Measurements from ENCODE around the gene AJAP1.

- TF ChIP-seq, protein P1, sequence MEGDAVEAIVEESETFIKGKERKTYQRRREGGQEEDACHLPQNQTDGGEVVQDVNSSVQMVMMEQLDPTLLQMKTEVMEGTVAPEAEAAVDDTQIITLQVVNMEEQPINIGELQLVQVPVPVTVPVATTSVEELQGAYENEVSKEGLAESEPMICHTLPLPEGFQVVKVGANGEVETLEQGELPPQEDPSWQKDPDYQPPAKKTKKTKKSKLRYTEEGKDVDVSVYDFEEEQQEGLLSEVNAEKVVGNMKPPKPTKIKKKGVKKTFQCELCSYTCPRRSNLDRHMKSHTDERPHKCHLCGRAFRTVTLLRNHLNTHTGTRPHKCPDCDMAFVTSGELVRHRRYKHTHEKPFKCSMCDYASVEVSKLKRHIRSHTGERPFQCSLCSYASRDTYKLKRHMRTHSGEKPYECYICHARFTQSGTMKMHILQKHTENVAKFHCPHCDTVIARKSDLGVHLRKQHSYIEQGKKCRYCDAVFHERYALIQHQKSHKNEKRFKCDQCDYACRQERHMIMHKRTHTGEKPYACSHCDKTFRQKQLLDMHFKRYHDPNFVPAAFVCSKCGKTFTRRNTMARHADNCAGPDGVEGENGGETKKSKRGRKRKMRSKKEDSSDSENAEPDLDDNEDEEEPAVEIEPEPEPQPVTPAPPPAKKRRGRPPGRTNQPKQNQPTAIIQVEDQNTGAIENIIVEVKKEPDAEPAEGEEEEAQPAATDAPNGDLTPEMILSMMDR (IDR thresholded peaks at IDR 0.05), result no peak
- TF ChIP-seq POLR2A (IDR thresholded peaks at IDR 0.05), result no peak
Observed at GRCh38 chr1:4613606-4614370, 40.6 kb upstream of the AJAP1 start.

Data from esophagus squamous epithelium (tissue), 4 donors.